BE2C (cell line): ENCODE results near the gene SPTBN1.

Source experiments
- DNase-seq: peaks from one replicate; pipeline ENCODE4 v3.0.0-alpha.2; 2020
- H3K27me3 ChIP-seq: fragments of 250-450 bp; sonication (Bioruptor Pico); 2 replicates; pipeline ENCODE4 v1.5.1; 2020; ENCODE audit warnings: mild to moderate bottlenecking
- H3K36me3 ChIP-seq: fragments of 250-450 bp; sonication (Bioruptor Pico); 2 replicates; pipeline ENCODE4 v1.5.1; 2020; ENCODE audit warnings: mild to moderate bottlenecking
- H3K4me1 ChIP-seq: fragments of 250-450 bp; sonication (Bioruptor Pico); 2 replicates; pipeline ENCODE4 v1.5.1; 2020
- H3K4me3 ChIP-seq: 2 replicates; pipeline ENCODE4 v1.5.1; 2011; ENCODE audit warnings: low read depth, low read length
- H3K9me3 ChIP-seq: fragments of 250-450 bp; sonication (Bioruptor Pico); 2 replicates; pipeline ENCODE4 v1.5.1; 2020
- CTCF ChIP-seq: IDR thresholded peaks from 2 replicates; pipeline ENCODE4 v1.5.1; 2012; ENCODE audit warnings: mild to moderate bottlenecking, low read depth, low read length

The SPTBN1 gene

GRCh38 chr2:54614819-54615218, 158.7 kb downstream of the SPTBN1 start:
- Histone ChIP-seq H3K36me3 (peaks cover 15% of the 10 kb centered on the region; the same call in 1 of the 2 replicates), H3K9me3 (no peaks in the 10 kb centered on the region), H3K4me1 (no peaks in the 10 kb centered on the region), H3K27me3 (no peaks in the 10 kb centered on the region), H3K4me3 (no peak overlapping the region)
- TF ChIP-seq CTCF: no peak
- DNase-seq: no peak

- Histone ChIP-seq H3K9me3 (no peaks in the 10 kb centered on the region), H3K27me3 (no peaks in the 10 kb centered on the region), H3K4me1 (no peaks in the 10 kb centered on the region), H3K4me3 (no peak overlapping the region), H3K36me3 (peaks cover 23% of the 10 kb centered on the region)
- DNase-seq: no peak
- no peak for TF ChIP-seq CTCF
These were observed 159.9 kb downstream of the SPTBN1 start for GRCh38 chr2:54615832-54616534.

DNA sequence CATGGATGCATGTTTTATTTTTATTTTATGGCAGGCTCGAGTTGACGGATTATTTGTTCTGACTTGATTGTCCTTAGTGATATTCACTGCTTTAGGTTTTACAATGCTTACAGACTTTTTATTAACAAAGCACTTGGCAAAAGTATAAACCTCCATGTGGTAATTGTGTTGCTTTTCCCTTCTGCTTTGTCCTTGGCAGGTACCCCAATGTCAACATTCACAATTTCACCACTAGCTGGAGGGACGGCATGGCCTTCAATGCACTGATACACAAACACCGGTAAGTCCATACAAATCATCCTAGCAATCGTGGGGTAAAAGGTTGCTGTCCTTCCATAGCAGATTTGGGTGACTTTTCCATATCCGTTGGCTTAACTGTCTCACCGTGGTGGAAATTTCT, 161.3 kb downstream of the SPTBN1 start:
- Histone ChIP-seq H3K27me3 (no peaks in the 10 kb centered on the region), H3K4me1 (no peaks in the 10 kb centered on the region), H3K4me3 (no peak overlapping the region), H3K9me3 (no peaks in the 10 kb centered on the region), H3K36me3 (peaks cover 31% of the 10 kb centered on the region)
- no peak for TF ChIP-seq CTCF
- DNase-seq: no peak

DNA sequence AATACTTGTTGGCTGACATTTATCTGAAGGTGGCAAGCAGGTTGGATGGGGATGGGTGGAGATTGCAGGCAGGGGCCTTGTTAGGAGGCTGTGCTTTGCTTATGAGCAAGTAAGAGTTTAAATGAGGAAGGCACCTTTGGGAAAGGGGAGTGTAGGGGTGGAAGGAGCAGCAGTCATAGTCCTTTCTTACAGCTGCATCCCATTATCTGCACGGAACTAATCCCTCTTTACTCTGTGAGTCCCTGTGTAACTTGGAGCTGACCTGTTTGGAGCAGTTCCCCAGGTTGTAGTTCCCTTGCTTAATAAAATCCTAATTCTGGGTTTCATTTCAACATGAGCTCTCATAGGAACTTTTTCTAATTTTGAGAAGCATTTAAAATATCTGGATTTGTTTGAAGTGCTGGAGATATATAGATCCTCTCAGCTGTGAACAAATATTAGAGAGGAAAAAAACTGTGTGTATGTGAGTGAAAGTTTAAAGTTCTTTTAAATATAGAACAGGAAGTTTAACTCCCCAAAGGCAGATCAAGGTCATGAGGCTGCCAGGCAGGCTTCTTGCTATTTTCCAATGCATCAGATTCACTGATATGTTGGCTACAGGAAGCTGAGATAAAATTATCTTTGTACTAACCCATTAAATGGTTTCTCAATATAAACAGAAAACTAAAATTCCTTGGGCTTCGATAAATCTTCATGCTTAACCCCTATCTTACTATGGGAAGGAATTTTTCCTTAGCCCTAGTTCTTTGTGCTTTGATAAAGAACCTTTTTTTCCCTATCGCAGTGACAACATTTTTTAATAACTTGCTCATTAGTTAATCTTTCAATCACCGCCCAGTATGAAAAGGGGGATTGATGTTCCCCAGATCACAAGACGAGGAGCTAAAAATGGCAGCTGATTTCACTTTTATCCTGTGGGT, 162.8 kb downstream of the SPTBN1 start:
- no peaks in the 10 kb centered on the region for H3K9me3 ChIP-seq
- DNase-seq: no peak
- no peaks in the 10 kb centered on the region for H3K4me1 ChIP-seq
- H3K27me3 ChIP-seq: no peaks in the 10 kb centered on the region
- peaks cover 44% of the 10 kb centered on the region for H3K36me3 ChIP-seq
- no peak for TF ChIP-seq CTCF
- H3K4me3 ChIP-seq: no peak overlapping the region

GRCh38 chr2:54619660-54620231, 163.6 kb downstream of the SPTBN1 start:
- no peak overlapping the region for H3K4me3 ChIP-seq
- H3K36me3 ChIP-seq: peaks cover 48% of the 10 kb centered on the region
- no peaks in the 10 kb centered on the region for H3K9me3 ChIP-seq
- H3K27me3 ChIP-seq: no peaks in the 10 kb centered on the region
- no peak for TF ChIP-seq CTCF
- no peak for DNase-seq
- no peaks in the 10 kb centered on the region for H3K4me1 ChIP-seq
